NCI-H1417 treated with DMSO at 0.1 percent for 48 hours (cell line): ENCODE measurements around the gene ADGRG3.
A peak's percentile ranks its signal among the peaks of the same experiment; 100 is the strongest.

Experiments used
- DNase-seq: peaks from one replicate; lab custom pipeline; 2025; lab: John Stamatoyannopoulos, UW

ADGRG3 gene

DNA sequence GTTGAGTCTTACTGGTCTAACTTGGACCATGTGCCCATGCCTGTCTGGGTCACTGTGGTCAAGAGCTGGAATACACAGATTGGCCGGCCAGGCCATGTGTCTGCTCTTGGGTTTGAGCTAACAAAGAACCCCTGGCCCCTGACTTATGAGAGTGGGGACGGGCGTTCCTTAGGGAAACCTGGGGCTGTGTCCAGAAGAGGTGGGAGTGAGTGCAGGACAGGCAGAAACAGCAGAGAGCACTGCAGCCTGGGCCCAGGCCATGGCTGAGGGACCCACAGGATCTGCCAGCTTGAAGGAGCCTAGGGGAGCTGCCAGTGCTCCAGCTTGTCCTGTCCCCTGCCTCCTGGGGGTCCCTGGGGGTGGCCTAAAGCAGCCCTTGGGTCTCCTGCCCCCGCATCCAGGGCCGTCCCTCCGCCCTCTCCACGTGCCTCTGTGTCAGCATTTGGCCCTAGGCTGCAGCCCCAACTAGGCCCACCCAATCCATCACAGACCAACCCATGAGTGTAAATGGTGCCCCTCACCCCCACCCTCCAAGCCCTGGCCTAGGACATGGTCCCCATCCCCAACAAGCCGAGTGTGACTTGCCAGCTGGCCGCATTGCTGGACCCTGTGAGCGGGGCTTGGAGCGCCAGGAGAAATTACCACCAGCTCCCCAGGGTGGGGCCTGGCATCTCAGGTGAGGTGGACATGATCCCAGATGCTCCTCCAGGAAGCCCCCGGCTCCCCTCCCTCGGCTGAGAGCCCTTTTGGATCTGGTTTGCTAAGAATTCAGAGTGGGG lies 14.0 kb downstream of the ADGRG3 start:
- no peak for DNase-seq

DNA sequence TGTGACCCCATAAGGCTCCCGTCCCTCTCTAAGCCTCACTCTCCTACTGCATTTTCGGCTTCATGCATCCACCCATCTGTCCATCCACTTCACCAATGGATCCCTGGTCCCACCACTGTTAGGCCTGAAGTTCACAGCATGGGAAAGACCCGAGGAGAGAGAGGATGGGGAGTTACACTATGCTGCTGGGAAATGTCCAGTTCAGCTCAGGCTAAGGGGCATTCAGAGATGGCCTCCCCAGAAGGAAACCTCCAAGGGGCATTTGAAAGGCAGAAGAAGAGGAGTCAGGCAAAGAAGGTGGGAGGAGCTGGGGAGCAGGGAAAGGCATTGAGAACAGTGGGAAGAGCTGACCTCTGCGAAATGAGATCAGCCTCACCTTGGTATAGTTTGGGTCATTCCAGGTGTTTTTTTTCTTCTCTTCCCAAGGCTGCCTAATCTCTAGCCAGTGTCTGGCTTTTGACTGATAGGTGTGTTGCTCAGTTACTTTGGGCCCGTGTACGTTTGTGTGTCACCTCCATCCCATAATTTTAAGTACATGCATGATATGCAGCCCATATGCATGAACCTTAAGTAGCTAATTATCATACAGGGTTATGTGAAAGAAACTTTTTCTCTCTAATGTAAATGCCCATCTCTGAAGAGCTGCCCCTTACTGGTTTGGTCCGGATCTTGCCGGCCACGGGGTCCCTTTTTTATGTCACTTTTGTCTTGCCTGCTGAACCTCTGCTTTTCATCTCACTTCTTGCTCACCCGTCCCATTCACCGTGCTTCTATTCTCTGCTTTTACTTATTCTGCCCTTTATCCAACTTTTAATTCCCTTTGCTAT lies 14.9 kb downstream of the ADGRG3 start:
- no peak for DNase-seq

DNA sequence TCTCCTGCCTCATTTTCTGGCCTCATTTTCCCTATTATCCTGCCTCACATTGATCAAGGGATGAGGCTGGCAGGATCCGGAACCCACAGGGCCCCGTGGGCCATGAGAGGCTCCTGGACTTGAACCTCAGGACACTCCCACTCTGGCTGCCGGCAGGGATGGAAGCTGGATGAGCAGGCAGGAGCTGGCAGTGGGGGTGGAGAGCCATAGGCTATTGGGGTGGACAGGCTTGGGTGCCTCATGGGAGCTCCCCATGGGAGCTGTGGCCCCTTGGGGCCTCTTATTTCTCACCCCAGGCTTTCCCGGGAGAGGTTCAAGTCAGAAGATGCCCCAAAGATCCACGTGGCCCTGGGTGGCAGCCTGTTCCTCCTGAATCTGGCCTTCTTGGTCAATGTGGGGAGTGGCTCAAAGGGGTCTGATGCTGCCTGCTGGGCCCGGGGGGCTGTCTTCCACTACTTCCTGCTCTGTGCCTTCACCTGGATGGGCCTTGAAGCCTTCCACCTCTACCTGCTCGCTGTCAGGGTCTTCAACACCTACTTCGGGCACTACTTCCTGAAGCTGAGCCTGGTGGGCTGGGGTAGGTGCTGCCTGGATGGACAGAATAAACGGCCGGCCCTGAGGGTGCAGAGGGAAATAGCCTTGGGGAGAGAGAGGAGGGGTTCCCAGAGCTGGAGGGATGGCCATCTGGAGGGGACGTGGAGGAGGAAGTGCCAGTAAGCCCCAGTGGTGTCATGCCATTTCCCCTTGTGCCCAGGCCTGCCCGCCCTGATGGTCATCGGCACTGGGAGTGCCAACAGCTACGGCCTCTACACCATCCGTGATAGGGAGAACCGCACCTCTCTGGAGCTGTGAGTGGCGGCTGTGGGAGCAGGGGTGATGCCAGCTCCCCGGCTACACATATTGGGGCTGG lies 15.8 kb downstream of the ADGRG3 start:
- DNase-seq, result no peak

DNA sequence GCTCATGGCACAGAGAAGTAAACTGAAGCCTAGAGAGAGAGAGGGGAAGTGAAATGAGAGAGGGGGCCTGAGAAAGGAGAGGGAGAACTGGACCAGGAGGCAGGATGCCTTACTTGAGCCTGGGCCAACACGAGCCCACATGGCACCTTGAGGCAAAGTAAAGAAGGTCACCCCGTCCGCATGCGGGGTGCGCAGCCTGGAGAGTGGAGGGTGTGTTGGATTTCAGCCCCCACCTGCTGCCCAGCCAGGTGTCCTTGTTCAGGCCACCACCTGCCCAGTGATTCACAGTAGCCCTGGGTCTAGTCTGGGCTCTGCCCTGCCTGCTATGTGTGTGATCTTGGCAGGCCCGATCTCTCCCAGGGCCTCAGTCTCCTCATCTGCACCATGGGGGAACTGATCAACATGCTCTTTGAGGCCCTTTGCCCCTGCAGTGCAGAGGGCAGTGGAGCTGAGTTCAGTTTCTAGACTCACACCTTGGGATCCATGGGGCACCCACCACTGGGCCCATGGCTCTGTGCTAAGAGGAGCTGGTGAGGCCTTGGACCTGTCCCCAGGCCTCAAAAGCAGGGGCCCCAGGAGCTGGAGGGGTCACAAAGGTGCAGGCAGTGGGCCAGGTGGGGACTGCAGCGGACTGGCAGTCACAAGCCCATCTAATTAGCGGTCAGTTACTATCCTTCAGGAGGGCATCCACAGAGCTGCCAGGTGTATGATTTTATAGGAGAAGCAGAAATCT lies 16.7 kb downstream of the ADGRG3 start:
- no peak for DNase-seq

DNA sequence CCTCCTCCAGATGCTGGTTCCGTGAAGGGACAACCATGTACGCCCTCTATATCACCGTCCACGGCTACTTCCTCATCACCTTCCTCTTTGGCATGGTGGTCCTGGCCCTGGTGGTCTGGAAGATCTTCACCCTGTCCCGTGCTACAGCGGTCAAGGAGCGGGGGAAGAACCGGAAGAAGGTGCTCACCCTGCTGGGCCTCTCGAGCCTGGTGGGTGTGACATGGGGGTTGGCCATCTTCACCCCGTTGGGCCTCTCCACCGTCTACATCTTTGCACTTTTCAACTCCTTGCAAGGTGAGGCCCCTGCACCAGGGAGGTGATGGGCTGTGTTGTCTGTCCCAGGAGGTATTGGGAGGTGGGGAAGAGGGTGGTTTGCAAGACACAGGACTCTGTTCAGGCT lies 17.5 kb downstream of the ADGRG3 start:
- DNase-seq, result no peak

DNA sequence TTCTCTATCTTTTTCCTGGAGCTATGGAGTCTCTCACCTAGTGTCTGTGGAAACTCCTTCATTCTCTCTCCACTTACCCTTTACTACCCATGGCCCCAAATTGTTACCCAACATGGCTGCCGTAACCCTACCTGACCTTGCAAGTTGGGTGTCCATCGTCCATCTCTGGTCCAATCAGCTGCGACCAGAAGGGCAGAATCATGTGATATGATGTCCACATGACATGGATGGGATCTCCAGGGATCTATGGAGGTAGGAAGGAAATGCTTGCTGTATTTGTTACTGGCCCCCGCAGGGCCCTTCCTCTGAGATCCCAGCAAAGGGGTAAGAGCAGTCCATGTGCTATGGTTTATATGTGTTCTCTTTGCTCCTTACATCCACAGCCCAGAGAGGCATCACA lies 18.5 kb downstream of the ADGRG3 start:
- no peak for DNase-seq

DNA sequence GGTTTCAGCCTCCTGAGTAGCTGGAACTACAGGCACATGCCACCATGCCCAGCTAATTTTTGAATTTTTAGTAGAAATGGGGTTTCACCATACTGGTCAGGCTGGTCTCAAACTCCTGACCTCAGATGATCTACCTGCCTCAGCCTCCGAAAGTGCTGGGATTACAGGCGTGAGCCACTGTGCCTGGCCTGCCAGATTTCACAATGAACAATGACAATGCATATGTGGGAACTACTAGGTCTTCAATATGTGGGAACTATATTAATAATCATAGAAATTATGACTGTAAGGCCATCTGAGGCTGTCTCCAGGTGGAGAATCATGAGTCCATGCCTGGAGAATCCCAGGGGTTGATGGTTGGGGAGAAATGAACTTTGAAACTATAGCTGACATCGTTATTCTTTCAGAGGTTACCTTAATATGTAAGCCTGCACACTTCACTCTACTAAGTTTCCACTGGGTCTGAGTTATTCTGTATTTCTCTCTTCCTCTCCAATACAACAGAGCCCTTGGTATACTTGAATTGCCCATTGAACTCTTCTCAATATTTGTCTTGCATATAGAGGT lies 19.3 kb downstream of the ADGRG3 start:
- no peak for DNase-seq

DNA sequence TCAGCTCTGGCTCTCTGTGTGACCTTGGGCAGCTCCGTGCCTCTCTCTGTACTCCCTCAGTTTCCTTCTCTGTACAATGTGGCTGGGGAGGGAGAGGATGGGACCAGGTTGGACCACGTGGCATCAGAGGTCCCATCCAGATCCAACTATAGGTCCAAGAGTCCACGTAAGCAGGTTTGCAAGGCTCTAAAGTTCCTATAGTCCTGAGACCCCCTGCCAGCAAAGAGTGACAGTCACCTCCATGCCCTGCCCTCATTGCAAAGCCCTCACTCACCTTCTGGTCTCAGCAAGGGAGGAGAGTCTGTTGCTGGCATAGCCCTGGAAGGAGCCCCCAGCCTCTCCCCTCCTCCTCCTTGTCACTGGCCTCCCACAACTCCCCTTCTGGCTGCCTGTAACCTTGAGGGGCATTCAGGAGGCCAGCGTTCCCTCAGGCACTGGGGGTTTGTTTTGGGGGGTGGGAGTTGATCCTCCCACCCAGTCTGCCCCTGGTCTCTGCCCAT lies 20.4 kb downstream of the ADGRG3 start:
- DNase-seq, result no peak

DNA sequence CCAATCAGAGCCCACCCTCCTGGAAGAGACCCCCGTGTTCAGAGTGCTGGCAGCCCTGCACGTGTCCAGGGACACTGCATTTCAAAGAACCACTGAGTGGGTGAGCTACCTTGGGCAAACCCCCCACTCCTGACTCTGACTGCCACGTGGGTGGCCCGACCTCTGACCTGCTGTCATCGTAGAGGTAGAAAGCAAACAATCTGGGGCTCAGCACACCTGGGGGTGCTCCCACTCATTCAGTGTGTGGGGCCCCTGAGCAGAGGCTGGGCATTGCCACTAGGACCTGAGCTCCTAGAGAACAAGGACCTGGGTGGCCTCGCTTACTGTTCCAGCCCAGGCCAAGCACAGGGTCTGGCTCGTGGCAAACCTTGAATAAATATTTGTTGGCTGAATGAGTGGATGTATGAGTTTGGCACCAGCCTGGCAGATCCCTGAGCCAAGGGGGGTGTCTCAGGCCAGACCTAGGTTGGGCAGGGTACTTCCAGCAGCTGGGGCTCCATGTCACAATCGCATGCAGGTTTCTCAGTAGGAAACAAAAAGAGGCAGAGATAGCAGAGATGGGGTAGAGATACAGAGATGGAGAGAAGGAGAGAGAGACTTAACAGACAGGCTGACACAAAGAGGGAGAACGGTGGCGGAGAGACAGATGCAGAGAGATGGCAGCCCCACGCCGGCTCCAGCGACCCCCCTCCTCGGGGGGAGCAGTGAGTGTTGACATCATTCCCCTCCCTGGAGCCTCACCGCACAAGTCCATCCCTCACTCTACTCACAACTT lies 21.1 kb downstream of the ADGRG3 start:
- no peak for DNase-seq

DNA sequence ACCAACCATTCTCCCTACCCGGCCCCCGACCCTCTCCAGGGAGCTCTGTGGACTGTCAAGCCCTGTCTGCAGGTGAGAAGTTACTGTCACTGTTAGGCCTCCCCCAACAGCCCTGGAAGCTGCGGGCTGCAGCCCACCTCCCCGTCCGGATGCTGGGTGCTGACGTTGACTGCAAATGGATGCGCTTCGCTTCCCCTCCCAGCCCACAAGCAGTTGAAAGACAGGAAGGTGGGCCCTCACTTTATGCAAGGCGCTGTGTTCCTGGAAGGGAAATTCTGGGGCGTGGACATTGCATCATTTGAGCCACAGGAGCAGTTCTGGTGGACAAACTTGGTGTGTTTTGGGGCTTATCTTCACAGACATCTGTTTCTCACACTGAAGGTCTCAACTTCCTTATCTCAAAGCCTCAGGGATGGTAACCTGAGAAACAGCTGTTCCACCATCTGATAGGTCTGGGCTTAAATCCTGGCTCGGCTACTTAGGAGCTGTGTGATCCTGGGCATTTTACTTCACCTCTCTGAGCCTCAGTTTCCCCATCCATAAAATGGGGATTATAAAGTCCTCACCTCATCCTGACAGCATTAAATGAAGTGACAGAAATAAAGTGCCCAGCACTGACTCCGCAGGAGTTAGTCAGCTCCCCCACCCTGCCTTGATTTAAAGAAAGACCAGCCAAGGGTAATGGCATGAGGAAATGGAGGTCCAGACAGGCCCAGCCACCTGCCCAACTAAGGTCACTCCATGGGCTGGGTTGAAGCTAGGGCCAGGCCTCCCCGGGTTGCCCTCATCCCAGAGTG lies 21.9 kb downstream of the ADGRG3 start:
- no peak for DNase-seq

DNA sequence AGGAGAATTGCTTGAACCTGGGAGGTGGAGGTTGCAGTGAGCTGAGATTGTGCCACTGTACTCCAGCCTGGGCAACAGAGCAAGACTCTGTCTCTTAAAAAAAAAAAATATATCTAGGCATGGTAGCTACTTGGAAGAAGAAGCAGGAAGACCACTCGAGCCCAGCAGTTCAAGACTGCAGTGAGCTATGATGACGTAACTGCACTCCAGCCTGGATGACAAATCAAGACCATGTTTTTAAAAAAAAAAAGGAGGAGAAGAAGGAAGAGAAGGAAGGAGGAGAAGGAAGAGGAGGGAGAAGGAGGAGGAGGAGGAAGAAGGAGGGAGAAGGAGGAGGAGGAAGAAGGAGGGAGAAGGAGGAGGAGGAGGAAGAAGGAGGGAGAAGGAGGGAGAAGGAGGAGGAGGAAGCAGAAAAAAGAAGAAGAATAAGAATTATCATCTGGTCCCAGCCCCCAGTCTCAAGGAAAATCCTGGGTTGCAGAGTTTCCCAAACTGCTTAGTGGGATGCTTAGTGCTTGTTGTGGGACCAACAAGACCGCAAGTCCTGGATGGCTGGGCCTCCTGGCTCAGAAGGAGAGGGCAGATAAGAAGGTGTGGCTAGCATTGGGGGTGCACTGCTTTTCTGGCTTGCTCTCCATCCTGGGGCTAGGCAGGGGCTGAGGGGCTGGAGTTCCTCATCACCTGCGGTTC lies 22.8 kb downstream of the ADGRG3 start:
- no peak for DNase-seq

DNA sequence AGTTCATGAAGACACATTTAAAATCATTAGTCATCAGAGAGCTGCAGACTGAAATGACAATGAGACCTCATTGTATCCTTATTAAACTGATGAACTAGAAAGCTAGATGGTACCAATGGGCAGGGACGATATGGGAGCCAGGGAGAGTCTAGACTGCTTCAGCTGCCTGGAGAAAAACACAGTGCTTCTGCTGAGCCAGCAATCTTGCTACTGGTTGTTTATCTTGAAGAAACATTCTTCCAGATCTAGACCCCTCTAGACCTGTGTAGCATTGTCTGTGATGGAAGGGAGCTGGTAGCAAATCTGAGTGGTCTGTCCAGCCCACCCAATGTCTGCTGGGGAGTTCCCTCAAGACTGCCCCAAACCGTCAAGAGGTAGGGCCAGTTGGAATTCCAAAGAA lies 24.5 kb downstream of the ADGRG3 start:
- no peak for DNase-seq

DNA sequence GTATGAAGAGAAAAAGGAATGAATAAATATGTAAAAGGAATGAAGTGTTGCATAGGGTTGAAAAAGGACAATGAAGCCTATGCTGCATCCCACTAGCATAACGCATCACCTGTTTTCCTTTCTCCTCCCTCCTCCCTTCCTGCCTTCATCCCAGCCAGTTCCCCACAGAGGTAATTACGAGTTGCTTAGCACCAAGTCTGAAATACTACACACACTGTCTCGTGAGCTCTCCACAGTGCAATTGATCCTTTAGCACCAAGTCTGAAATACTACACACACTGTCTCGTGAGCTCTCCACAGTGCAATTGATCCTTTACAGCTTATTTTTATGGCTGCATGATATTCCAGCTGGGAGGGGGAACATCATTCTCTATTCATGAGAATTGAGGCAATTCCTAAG lies 25.4 kb downstream of the ADGRG3 start:
- DNase-seq, result peak; percentile 10

DNA sequence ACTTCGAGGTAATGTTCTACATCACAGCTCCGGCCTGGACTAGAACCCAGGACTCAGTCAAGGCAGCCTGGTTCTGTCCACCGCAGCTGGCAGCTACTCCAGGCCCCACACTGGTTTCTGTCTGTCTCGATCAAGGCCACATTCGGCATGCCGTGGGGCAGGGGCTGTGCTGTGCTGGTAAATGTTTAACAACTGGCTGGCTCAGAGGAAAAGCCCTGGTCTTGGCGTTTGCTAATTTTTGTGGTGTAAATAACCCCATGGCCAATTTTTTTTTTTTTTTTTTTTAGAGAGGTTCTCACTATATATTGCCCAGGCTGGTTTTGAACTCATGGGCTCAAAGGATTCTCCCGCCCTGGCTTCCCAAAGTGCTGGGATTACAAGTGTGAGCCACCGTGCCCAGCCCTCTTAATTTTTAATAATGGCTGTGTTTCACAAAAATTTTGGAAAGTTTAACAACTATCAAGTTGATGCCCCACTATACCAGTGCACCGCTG lies 26.2 kb downstream of the ADGRG3 start:
- no peak for DNase-seq

DNA sequence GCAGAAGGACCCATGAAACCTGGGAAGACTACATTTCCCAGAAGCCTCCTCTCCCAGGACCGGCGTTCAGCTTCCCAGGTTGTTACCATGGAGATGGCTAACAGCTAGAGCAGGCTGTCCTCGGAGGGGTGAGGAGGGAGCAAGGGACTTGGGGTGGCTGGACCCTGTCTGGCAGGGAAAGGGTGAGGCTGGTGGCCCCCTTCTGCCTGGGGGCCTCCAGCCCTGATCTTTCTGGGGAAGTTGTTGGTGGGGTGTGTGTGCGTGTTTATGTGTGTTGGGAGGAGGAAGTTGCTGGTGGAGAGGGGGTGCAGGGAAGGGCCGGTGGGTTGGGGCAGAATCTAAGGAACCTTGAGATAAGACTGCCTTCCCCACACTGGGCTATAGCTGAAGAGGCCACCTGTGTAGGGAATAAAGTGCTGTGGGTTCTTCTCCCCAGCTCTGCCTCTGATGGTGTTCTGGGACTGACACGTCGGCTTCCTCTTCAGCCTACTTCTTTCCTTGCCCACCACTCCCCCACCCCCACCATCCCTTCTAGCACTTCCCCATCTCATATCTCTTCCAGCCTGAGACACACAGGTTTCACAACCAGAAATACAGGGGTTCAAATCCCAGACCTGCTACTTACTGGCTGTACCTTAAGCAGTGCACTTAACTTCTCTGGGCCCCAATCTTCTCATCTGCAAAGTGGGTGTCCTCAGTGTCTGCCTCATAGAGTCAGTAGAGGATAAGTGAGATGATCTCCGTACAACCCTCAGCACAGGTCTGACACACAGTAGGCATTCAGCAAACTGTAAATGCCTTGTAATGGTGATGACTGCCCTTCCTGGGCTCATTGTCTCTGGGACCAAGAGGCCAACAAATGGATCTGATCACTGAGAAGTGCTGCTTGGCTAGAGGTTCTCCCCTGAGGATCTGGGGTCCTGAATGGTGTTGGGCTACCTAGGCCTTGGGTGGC lies 26.9 kb downstream of the ADGRG3 start, which contains the start of gene DRC7:
Gene DRC7, plus strand, starts transcription at position 82 of the 955 bp plus-strand sequence. CDS start 3,144 bp downstream, outside the sequence.
- peak; percentile 52 for DNase-seq

DNA sequence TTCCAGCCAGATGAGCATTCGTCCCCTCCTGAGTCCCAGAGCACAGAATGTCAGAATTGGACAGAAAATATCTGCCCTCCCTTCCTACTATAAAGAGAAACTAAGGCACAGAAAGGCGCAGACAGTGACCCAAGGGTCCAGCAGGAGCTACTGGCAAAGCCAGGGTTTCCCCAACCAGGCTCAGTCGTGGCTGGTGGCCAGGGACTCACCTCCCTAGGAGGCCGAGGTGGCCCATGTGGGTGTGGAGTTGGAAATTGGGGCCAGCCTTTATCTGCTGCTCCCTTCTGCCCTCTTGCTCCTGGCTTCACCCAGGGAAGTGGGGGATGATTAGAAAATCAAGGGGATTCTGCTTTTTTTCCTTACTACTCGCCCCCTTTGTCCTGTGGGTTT lies 27.6 kb downstream of the ADGRG3 start:
- DNase-seq, result no peak

DNA sequence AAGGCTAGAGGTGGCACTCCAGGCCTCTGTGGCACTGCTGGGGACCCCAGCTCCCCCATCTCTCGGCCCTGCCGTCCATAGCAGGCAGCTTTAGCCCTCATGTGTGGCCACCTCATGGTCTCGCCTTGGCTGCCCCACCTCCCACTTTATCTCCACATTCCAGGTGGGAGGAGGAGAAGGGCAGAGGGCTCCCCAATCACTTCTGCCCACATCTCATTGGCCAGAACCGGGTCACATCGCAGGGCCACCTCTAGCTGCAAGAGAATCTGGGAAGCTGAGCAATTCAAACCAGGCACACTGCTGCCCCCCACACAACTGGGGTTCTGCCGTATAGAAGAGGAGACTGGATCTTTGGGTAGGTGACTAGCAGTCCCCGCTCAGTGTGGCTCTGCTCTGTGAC lies 28.1 kb downstream of the ADGRG3 start:
- no peak for DNase-seq
